ENCODE measurements around the gene TAPBP.
A peak's percentile ranks its signal among the peaks of the same experiment; 100 is the strongest.

The TAPBP gene

DNA sequence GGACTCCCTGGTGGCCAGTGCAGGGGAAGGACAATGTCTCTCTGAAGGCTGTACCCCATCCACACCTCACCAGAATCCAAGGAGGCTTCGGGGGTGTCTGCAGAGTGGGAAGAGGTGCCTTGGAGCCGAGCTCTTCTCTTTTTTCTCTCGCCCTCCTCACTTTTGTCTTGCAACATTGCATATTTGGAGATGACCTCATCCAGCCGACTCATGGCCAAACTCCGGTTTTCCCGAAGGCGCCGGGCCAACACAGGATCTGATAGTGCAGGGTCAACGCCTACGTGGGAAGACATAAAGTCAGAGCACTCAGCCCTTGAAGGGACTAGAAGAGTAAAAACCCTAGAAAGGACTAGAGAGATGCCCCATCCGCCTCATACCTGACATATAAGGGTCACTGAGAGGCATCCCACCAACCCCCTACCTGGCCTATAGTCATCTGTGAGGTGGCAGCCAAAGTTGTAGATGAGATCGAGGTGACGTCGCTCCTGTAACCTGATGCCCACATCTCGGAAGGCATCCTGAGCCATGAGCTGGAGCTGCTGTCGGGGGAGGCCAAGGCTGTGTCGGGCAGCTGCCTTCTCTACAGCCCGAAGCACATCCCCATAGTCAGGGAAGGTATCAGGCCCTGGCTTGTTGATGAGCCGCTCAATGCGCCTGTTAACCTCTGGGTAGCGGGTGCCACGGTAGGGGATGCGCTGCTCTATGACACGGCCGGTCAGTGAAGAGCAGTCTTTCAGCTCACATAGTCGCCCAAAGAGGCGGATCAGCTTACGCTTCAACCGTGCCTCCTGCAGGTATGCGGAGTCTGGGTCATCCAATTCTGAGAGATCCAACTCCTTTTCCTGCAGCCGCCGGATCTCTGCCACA, 6.7 kb upstream of the TAPBP start:
- Histone ChIP-seq H3K9ac (ENCODE audit: low read depth, low read length) (peak overlapping the region; percentile 85; the same call in 1 of the 2 replicates), H3K79me2 (ENCODE audit: insufficient read depth, low read length) (peaks cover 54% of the 10 kb centered on the region), H3K4me1 (ENCODE audit: insufficient read depth, low read length) (peaks cover 64% of the 10 kb centered on the region), H3K4me3 (ENCODE audit: low read depth in 1 of 2, low read length in 2 of 2) (peak overlapping the region in 1 of 2 experiments; percentile 76; a peak in 1 of 4 replicates), H2AFZ (ENCODE audit: low read depth, low read length) (no peak overlapping the region), H3K27me3 (ENCODE audit: insufficient read depth, low read length, poor library complexity) (no peaks in the 10 kb centered on the region), H3K27ac (ENCODE audit: low read length) (0 out of 2 replicates have a peak overlapping the region, but pooled peaks have one; percentile 11), H3K4me2 (ENCODE audit: insufficient read depth, low read length) (peak overlapping the region; percentile 97; the same call in 1 of the 2 replicates), H3K9me3 (ENCODE audit: insufficient read depth, low read length, severe bottlenecking) (no peaks in the 10 kb centered on the region), H3K36me3 (ENCODE audit: insufficient read depth, low read length) (peaks cover 34% of the 10 kb centered on the region), H4K20me1 (ENCODE audit: insufficient read depth, low read length) (peaks cover 13% of the 10 kb centered on the region)
- ATAC-seq (ENCODE audit: insufficient read depth, low read depth) (no peak), DNase-seq (no peak)
- TF ChIP-seq, protein P1, sequence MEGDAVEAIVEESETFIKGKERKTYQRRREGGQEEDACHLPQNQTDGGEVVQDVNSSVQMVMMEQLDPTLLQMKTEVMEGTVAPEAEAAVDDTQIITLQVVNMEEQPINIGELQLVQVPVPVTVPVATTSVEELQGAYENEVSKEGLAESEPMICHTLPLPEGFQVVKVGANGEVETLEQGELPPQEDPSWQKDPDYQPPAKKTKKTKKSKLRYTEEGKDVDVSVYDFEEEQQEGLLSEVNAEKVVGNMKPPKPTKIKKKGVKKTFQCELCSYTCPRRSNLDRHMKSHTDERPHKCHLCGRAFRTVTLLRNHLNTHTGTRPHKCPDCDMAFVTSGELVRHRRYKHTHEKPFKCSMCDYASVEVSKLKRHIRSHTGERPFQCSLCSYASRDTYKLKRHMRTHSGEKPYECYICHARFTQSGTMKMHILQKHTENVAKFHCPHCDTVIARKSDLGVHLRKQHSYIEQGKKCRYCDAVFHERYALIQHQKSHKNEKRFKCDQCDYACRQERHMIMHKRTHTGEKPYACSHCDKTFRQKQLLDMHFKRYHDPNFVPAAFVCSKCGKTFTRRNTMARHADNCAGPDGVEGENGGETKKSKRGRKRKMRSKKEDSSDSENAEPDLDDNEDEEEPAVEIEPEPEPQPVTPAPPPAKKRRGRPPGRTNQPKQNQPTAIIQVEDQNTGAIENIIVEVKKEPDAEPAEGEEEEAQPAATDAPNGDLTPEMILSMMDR (IDR thresholded peaks at IDR 0.05; ENCODE audit: borderline replicate concordance, extremely low read depth, low read length, poor library complexity, severe bottlenecking) = no peak
- TF ChIP-seq EZH2 (IDR thresholded peaks at IDR 0.05; ENCODE audit: borderline replicate concordance, low read depth, low read length, severe bottlenecking) = no peak

DNA sequence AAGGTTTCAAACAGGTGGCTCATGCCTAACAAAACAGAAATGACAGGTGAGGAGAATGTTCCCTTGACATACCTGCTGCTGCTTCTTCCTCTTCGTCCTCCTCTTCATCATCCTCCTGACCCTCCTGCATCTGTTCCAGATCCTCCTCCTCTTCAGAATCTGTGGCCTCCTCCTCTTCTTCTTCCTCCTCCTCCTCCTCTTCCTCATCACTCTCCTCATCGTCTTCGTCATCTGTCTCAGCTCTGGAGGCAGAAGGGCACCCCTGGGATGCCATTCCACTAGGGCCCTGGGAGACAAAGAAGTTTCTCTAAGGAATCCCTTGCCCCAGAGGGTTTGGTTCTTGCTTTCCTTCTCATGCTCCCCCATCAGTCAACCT, 6.0 kb upstream of the TAPBP start:
- ATAC-seq (ENCODE audit: insufficient read depth, low read depth) = no peak
- Histone ChIP-seq H3K4me2 (ENCODE audit: insufficient read depth, low read length) (peak overlapping the region; percentile 97; the same call in 1 of the 2 replicates), H3K4me1 (ENCODE audit: insufficient read depth, low read length) (peaks cover 70% of the 10 kb centered on the region), H2AFZ (ENCODE audit: low read depth, low read length) (no peak overlapping the region), H3K9ac (ENCODE audit: low read depth, low read length) (0 out of 2 replicates have a peak overlapping the region, but pooled peaks have one; percentile 12), H3K79me2 (ENCODE audit: insufficient read depth, low read length) (peaks cover 54% of the 10 kb centered on the region), H3K9me3 (ENCODE audit: insufficient read depth, low read length, severe bottlenecking) (no peaks in the 10 kb centered on the region), H3K4me3 (ENCODE audit: low read depth in 1 of 2, low read length in 2 of 2) (no peak overlapping the region; a peak in 1 of 4 replicates), H3K27me3 (ENCODE audit: insufficient read depth, low read length, poor library complexity) (no peaks in the 10 kb centered on the region), H3K27ac (ENCODE audit: low read length) (no peak overlapping the region), H3K36me3 (ENCODE audit: insufficient read depth, low read length) (peaks cover 34% of the 10 kb centered on the region), H4K20me1 (ENCODE audit: insufficient read depth, low read length) (peaks cover 13% of the 10 kb centered on the region)
- no peak for DNase-seq
- TF ChIP-seq, protein P1 (IDR thresholded peaks at IDR 0.05; ENCODE audit: borderline replicate concordance, extremely low read depth, low read length, poor library complexity, severe bottlenecking) = no peak
- no peak for TF ChIP-seq EZH2 (IDR thresholded peaks at IDR 0.05; ENCODE audit: borderline replicate concordance, low read depth, low read length, severe bottlenecking)

GRCh38 chr6:33318426-33319073, 4.7 kb upstream of the TAPBP start:
- Histone ChIP-seq H3K4me1 (ENCODE audit: insufficient read depth, low read length) (peaks cover 69% of the 10 kb centered on the region), H3K9me3 (ENCODE audit: insufficient read depth, low read length, severe bottlenecking) (no peaks in the 10 kb centered on the region)
- ATAC-seq (ENCODE audit: insufficient read depth, low read depth) = no peak

More at GRCh38 chr6:33318426-33319073, 4.7 kb upstream of the TAPBP start:
- Histone ChIP-seq H3K27ac (ENCODE audit: low read length) (peak overlapping the region; percentile 83), H2AFZ (ENCODE audit: low read depth, low read length) (peak overlapping the region; percentile 57; the same call in 1 of the 2 replicates), H3K9ac (ENCODE audit: low read depth, low read length) (peak overlapping the region; percentile 59), H3K36me3 (ENCODE audit: insufficient read depth, low read length) (peaks cover 34% of the 10 kb centered on the region), H3K79me2 (ENCODE audit: insufficient read depth, low read length) (peaks cover 61% of the 10 kb centered on the region), H3K4me2 (ENCODE audit: insufficient read depth, low read length) (peak overlapping the region; percentile 97), H4K20me1 (ENCODE audit: insufficient read depth, low read length) (peaks cover 13% of the 10 kb centered on the region), H3K4me3 (ENCODE audit: low read depth in 1 of 2, low read length in 2 of 2) (peak overlapping the region; percentile 34 to 63; a peak in 3 of 4 replicates), H3K27me3 (ENCODE audit: insufficient read depth, low read length, poor library complexity) (no peaks in the 10 kb centered on the region)
- TF ChIP-seq, protein P1 (IDR thresholded peaks at IDR 0.05; ENCODE audit: borderline replicate concordance, extremely low read depth, low read length, poor library complexity, severe bottlenecking) = no peak
- no peak for DNase-seq
